ENCODE results near the gene CCNC.

- TF ChIP-seq CTCF (IDR thresholded peaks at IDR 0.05) (no peak), POLR2A (IDR thresholded peaks at IDR 0.05; ENCODE audit: low read length) (no peak), REST (IDR thresholded peaks at IDR 0.05) (no peak), EP300 (IDR thresholded peaks at IDR 0.05) (no peak), ELK1 (IDR thresholded peaks at IDR 0.05; ENCODE audit: low read depth, low read length) (no peak), RAD21 (conservative IDR thresholded peaks at IDR 0.05 in 1 of 2, IDR thresholded peaks at IDR 0.05 in 1 of 2) (no peak), HDAC2 (IDR thresholded peaks at IDR 0.05) (no peak), RCOR1 (IDR thresholded peaks at IDR 0.05; ENCODE audit: low read depth, low read length) (no peak)
These were observed 36.7 kb upstream of the CCNC start for GRCh38 chr6:99605074-99605734.
